Measurements from ENCODE around the gene DDX46.

The DDX46 gene

GRCh38 chr5:134784946-134785620 is 26.5 kb downstream of the DDX46 start:
- no peaks in the 10 kb centered on the region for H3K4me1 ChIP-seq (ENCODE audit: control insufficient read depth, insufficient read depth, low read length, poor library complexity, severe bottlenecking)
- H3K9me3 ChIP-seq (ENCODE audit: control insufficient read depth, low read length) = no peaks in the 10 kb centered on the region
- H3K27ac ChIP-seq (ENCODE audit: low read depth, low read length, severe bottlenecking) = peak overlapping the region; percentile 42
- 100% methylated on average over 2 of the region's 3 CpGs; no CpG with 5 or more reads in 1 of the 2 experiments for WGBS, 2 experiments (ENCODE audit: insufficient coverage in 2 of 2)
- no peak overlapping the region for H3K4me3 ChIP-seq (ENCODE audit: extremely low read depth, insufficient read depth, low read length, poor library complexity, severe bottlenecking)
- H3K36me3 ChIP-seq (ENCODE audit: control insufficient read depth, insufficient read depth, low read length) = peaks cover 91% of the 10 kb centered on the region

GRCh38 chr5:134787692-134788091 is 29.1 kb downstream of the DDX46 start:
- Histone ChIP-seq H3K4me3 (ENCODE audit: extremely low read depth, insufficient read depth, low read length, poor library complexity, severe bottlenecking) (no peak overlapping the region), H3K9me3 (ENCODE audit: control insufficient read depth, low read length) (no peaks in the 10 kb centered on the region), H3K4me1 (ENCODE audit: control insufficient read depth, insufficient read depth, low read length, poor library complexity, severe bottlenecking) (peaks cover under 1% of the 10 kb centered on the region), H3K36me3 (ENCODE audit: control insufficient read depth, insufficient read depth, low read length) (peaks cover 91% of the 10 kb centered on the region), H3K27ac (ENCODE audit: low read depth, low read length, severe bottlenecking) (no peak overlapping the region)
- WGBS, 2 experiments (ENCODE audit: insufficient coverage in 2 of 2) = 60 to 92% methylated on average over 1 of the region's 1 CpG

- Histone ChIP-seq H3K9me3 (ENCODE audit: control insufficient read depth, low read length) (no peaks in the 10 kb centered on the region), H3K4me3 (ENCODE audit: extremely low read depth, insufficient read depth, low read length, poor library complexity, severe bottlenecking) (no peak overlapping the region), H3K4me1 (ENCODE audit: control insufficient read depth, insufficient read depth, low read length, poor library complexity, severe bottlenecking) (peaks cover 20% of the 10 kb centered on the region), H3K27ac (ENCODE audit: low read depth, low read length, severe bottlenecking) (no peak overlapping the region), H3K36me3 (ENCODE audit: control insufficient read depth, insufficient read depth, low read length) (peaks cover 89% of the 10 kb centered on the region)
- WGBS, 2 experiments (ENCODE audit: insufficient coverage in 2 of 2) = 94 to 100% methylated on average over 2 of the region's 2 CpGs
Measured at GRCh38 chr5:134791580-134791979, 33.0 kb downstream of the DDX46 start.

- Histone ChIP-seq H3K4me3 (ENCODE audit: extremely low read depth, insufficient read depth, low read length, poor library complexity, severe bottlenecking) (no peak overlapping the region), H3K4me1 (ENCODE audit: control insufficient read depth, insufficient read depth, low read length, poor library complexity, severe bottlenecking) (peaks cover 20% of the 10 kb centered on the region), H3K36me3 (ENCODE audit: control insufficient read depth, insufficient read depth, low read length) (peaks cover 85% of the 10 kb centered on the region), H3K27ac (ENCODE audit: low read depth, low read length, severe bottlenecking) (no peak overlapping the region), H3K9me3 (ENCODE audit: control insufficient read depth, low read length) (no peaks in the 10 kb centered on the region)
- 93 to 96% methylated on average over 3 of the region's 3 CpGs for WGBS, 2 experiments (ENCODE audit: insufficient coverage in 2 of 2)
Measured at GRCh38 chr5:134792286-134792685, 33.7 kb downstream of the DDX46 start.

- no peak overlapping the region for H3K4me3 ChIP-seq (ENCODE audit: extremely low read depth, insufficient read depth, low read length, poor library complexity, severe bottlenecking)
- no peak overlapping the region for H3K27ac ChIP-seq (ENCODE audit: low read depth, low read length, severe bottlenecking)
- peaks cover 20% of the 10 kb centered on the region for H3K4me1 ChIP-seq (ENCODE audit: control insufficient read depth, insufficient read depth, low read length, poor library complexity, severe bottlenecking)
- no peaks in the 10 kb centered on the region for H3K9me3 ChIP-seq (ENCODE audit: control insufficient read depth, low read length)
- WGBS, 2 experiments (ENCODE audit: insufficient coverage in 2 of 2) = 86 to 96% methylated on average over 3 to 4 of the region's 4 CpGs
- peaks cover 85% of the 10 kb centered on the region for H3K36me3 ChIP-seq (ENCODE audit: control insufficient read depth, insufficient read depth, low read length)
Measured at GRCh38 chr5:134793111-134793510, 34.5 kb downstream of the DDX46 start.

- whole genome bisulfite sequencing, 2 experiments (ENCODE audit: insufficient coverage in 2 of 2) = 100% methylated on average over 1 of the region's 2 CpGs
- peaks cover 85% of the 10 kb centered on the region for H3K36me3 ChIP-seq (ENCODE audit: control insufficient read depth, insufficient read depth, low read length)
- H3K9me3 ChIP-seq (ENCODE audit: control insufficient read depth, low read length) = no peaks in the 10 kb centered on the region
- peaks cover 20% of the 10 kb centered on the region for H3K4me1 ChIP-seq (ENCODE audit: control insufficient read depth, insufficient read depth, low read length, poor library complexity, severe bottlenecking)
- no peak overlapping the region for H3K4me3 ChIP-seq (ENCODE audit: extremely low read depth, insufficient read depth, low read length, poor library complexity, severe bottlenecking)
- H3K27ac ChIP-seq (ENCODE audit: low read depth, low read length, severe bottlenecking) = peak overlapping the region; percentile 61
Measured at GRCh38 chr5:134794082-134794481, 35.5 kb downstream of the DDX46 start.

GRCh38 chr5:134794819-134795218 is 36.2 kb downstream of the DDX46 start:
- Histone ChIP-seq H3K4me1 (ENCODE audit: control insufficient read depth, insufficient read depth, low read length, poor library complexity, severe bottlenecking) (peaks cover 20% of the 10 kb centered on the region), H3K4me3 (ENCODE audit: extremely low read depth, insufficient read depth, low read length, poor library complexity, severe bottlenecking) (no peak overlapping the region), H3K27ac (ENCODE audit: low read depth, low read length, severe bottlenecking) (peak overlapping the region; percentile 61), H3K9me3 (ENCODE audit: control insufficient read depth, low read length) (no peaks in the 10 kb centered on the region), H3K36me3 (ENCODE audit: control insufficient read depth, insufficient read depth, low read length) (peaks cover 87% of the 10 kb centered on the region)
- 95 to 100% methylated on average over 3 to 5 of the region's 8 CpGs for WGBS, 2 experiments (ENCODE audit: insufficient coverage in 2 of 2)

- WGBS, 2 experiments (ENCODE audit: insufficient coverage in 2 of 2) = 92 to 94% methylated on average over 1 to 2 of the region's 5 CpGs
- Histone ChIP-seq H3K4me3 (ENCODE audit: extremely low read depth, insufficient read depth, low read length, poor library complexity, severe bottlenecking) (no peak overlapping the region), H3K36me3 (ENCODE audit: control insufficient read depth, insufficient read depth, low read length) (peaks cover 84% of the 10 kb centered on the region), H3K27ac (ENCODE audit: low read depth, low read length, severe bottlenecking) (no peak overlapping the region), H3K9me3 (ENCODE audit: control insufficient read depth, low read length) (no peaks in the 10 kb centered on the region), H3K4me1 (ENCODE audit: control insufficient read depth, insufficient read depth, low read length, poor library complexity, severe bottlenecking) (peaks cover 12% of the 10 kb centered on the region)
Measured at GRCh38 chr5:134798468-134798867, 39.9 kb downstream of the DDX46 start.

GRCh38 chr5:134803821-134804220 is 45.2 kb downstream of the DDX46 start:
- Histone ChIP-seq H3K27ac (ENCODE audit: low read depth, low read length, severe bottlenecking) (no peak overlapping the region), H3K4me3 (ENCODE audit: extremely low read depth, insufficient read depth, low read length, poor library complexity, severe bottlenecking) (no peak overlapping the region), H3K36me3 (ENCODE audit: control insufficient read depth, insufficient read depth, low read length) (peaks cover 73% of the 10 kb centered on the region), H3K9me3 (ENCODE audit: control insufficient read depth, low read length) (no peaks in the 10 kb centered on the region), H3K4me1 (ENCODE audit: control insufficient read depth, insufficient read depth, low read length, poor library complexity, severe bottlenecking) (no peaks in the 10 kb centered on the region)
- whole genome bisulfite sequencing, 2 experiments (ENCODE audit: insufficient coverage in 2 of 2) = 100% methylated on average over 1 of the region's 4 CpGs; no CpG with 5 or more reads in 1 of the 2 experiments

GRCh38 chr5:134813407-134813806 is 54.8 kb downstream of the DDX46 start:
- Histone ChIP-seq H3K27ac (ENCODE audit: low read depth, low read length, severe bottlenecking) (no peak overlapping the region), H3K36me3 (ENCODE audit: control insufficient read depth, insufficient read depth, low read length) (peaks cover 86% of the 10 kb centered on the region), H3K4me1 (ENCODE audit: control insufficient read depth, insufficient read depth, low read length, poor library complexity, severe bottlenecking) (no peaks in the 10 kb centered on the region), H3K4me3 (ENCODE audit: extremely low read depth, insufficient read depth, low read length, poor library complexity, severe bottlenecking) (no peak overlapping the region), H3K9me3 (ENCODE audit: control insufficient read depth, low read length) (no peaks in the 10 kb centered on the region)
- WGBS, 2 experiments (ENCODE audit: insufficient coverage in 2 of 2) = no CpG with 5 or more reads among the region's 2 CpGs

- no peaks in the 10 kb centered on the region for H3K9me3 ChIP-seq (ENCODE audit: control insufficient read depth, low read length)
- no peak overlapping the region for H3K4me3 ChIP-seq (ENCODE audit: extremely low read depth, insufficient read depth, low read length, poor library complexity, severe bottlenecking)
- no peak overlapping the region for H3K27ac ChIP-seq (ENCODE audit: low read depth, low read length, severe bottlenecking)
- peaks cover 90% of the 10 kb centered on the region for H3K36me3 ChIP-seq (ENCODE audit: control insufficient read depth, insufficient read depth, low read length)
- no peaks in the 10 kb centered on the region for H3K4me1 ChIP-seq (ENCODE audit: control insufficient read depth, insufficient read depth, low read length, poor library complexity, severe bottlenecking)
Measured at GRCh38 chr5:134813827-134814226, 55.2 kb downstream of the DDX46 start.

All from mesodermal cell (in vitro differentiated cells).